Tibial nerve (tissue), 4 donors: ENCODE results near the gene DCP2. TPM values are rescaled to one million over a fixed set of nuclear protein-coding genes. Genes with fewer than 3 reads are reported as not detected.

ENCODE experiments used
- DNase-seq, 2 donors: peaks; one replicate each; pipeline ENCODE4 v3.0.0-alpha.2; 2019; ENCODE audit warnings: low spot score in 2 of 2
- H3K27ac ChIP-seq, 4 donors: fragments of 200-600 bp; sonication (generic) in 3 of 4; one replicate each; pipeline ENCODE4 v1.5.1; 2017 to 2019; ENCODE audit warnings: mild to moderate bottlenecking in 1 of 4
- H3K27me3 ChIP-seq, 2 donors: fragments of 200-600 bp; sonication (generic) in 1 of 2; one replicate each; pipeline versions ENCODE4 v1.5.1 to v1.6.0; 2017 to 2019
- H3K36me3 ChIP-seq, 3 donors: fragments of 200-600 bp; sonication (generic); one replicate each; pipeline ENCODE4 v1.5.1; 2018 to 2019
- H3K4me1 ChIP-seq, 4 donors: fragments of 200-600 bp; sonication (generic) in 3 of 4; one replicate each; pipeline ENCODE4 v1.5.1; 2017 to 2019
- H3K4me3 ChIP-seq, 4 donors: fragments of 200-600 bp; sonication (generic) in 3 of 4; one replicate each; pipeline ENCODE4 v1.5.1; 2017 to 2019; ENCODE audit warnings: mild to moderate bottlenecking in 1 of 4, moderate library complexity in 1 of 4
- H3K9me3 ChIP-seq, 4 donors: fragments of 200-600 bp; sonication (generic) in 3 of 4; one replicate each; pipeline ENCODE4 v1.5.1; 2017 to 2019
- CTCF ChIP-seq, 5 experiments: fragments of 200-600 bp in 3 of 5; fragments of 450-650 bp in 2 of 5; sonication (generic) in 3 of 5; IDR thresholded peaks; one replicate each; pipeline ENCODE4 v1.5.1; 2016 to 2019; ENCODE audit warnings: antibody characterized with exemption in 5 of 5, mild to moderate bottlenecking in 3 of 5, moderate library complexity in 2 of 5
- EP300 ChIP-seq, 2 donors: sonication (generic); formaldehyde crosslinking; IDR thresholded peaks; one replicate each; pipeline ENCODE4 v1.6.1; 2017; ENCODE audit warnings: antibody characterized with exemption in 2 of 2, mild to moderate bottlenecking in 1 of 2
- POLR2A ChIP-seq, 2 donors: fragments of 450-650 bp; IDR thresholded peaks; one replicate each; pipeline ENCODE4 v1.6.1; 2017; ENCODE audit warnings: antibody characterized with exemption in 2 of 2, mild to moderate bottlenecking in 2 of 2, moderate library complexity in 2 of 2
- WGBS, 2 donors: methylation state at CpG; one replicate each; pipeline ENCODE4 v1.1.5; 2018; 5-methylcytosine and 5-hydroxymethylcytosine counted together
- total RNA-seq, 4 donors: library from RNA; depleted of rRNA; stranded (reverse); fragments of >200 nt; gene quantifications; one replicate each; pipeline ENCODE4 v1.1.0, GENCODE V29; 2016

The DCP2 gene
- total RNA-seq, 4 donors from 2014 or later: 26.7 to 35.3 (median 29.8) TPM

GRCh38 chr5:113060408-113061025, 83.9 kb downstream of the DCP2 start:
- peaks cover 0 to 15% (median 0%) of the 10 kb centered on the region in 3 donors for H3K36me3 ChIP-seq
- H3K4me3 ChIP-seq: no peak overlapping the region
- H3K27me3 ChIP-seq: no peaks in the 10 kb centered on the region
- H3K4me1 ChIP-seq: peaks cover 0 to 40% (median 12%) of the 10 kb centered on the region in 4 donors
- WGBS, 2 donors: 96 to 100% methylated on average over 4 of the region's 4 CpGs
- H3K9me3 ChIP-seq: no peaks in the 10 kb centered on the region
- no peak for DNase-seq
- H3K27ac ChIP-seq: peak overlapping the region in 1 of 4 donors; percentile 54
- no peak for TF ChIP-seq EP300 (IDR thresholded peaks at IDR 0.05)
- TF ChIP-seq POLR2A (IDR thresholded peaks at IDR 0.05): no peak
- TF ChIP-seq CTCF (IDR thresholded peaks at IDR 0.05): no peak

- no peak for TF ChIP-seq EP300 (IDR thresholded peaks at IDR 0.05)
- TF ChIP-seq POLR2A (IDR thresholded peaks at IDR 0.05): no peak
- TF ChIP-seq CTCF (IDR thresholded peaks at IDR 0.05): no peak
- H3K27me3 ChIP-seq: no peaks in the 10 kb centered on the region
- no peaks in the 10 kb centered on the region for H3K9me3 ChIP-seq
- H3K4me1 ChIP-seq: peaks cover 0 to 44% (median 12%) of the 10 kb centered on the region in 4 donors
- WGBS, 2 donors: 30 to 37% methylated on average over 5 of the region's 5 CpGs
- peaks cover 0 to 18% (median 0%) of the 10 kb centered on the region in 3 donors for H3K36me3 ChIP-seq
- H3K27ac ChIP-seq: peak overlapping the region in 3 of 4 donors; percentile 10 to 69 (median 47)
- H3K4me3 ChIP-seq: no peak overlapping the region
- no peak for DNase-seq
These were observed 85.5 kb downstream of the DCP2 start for GRCh38 chr5:113061846-113062780.

GRCh38 chr5:113062869-113063508, 86.4 kb downstream of the DCP2 start:
- Histone ChIP-seq H3K9me3 (no peaks in the 10 kb centered on the region), H3K36me3 (peaks cover 0 to 25% (median 0%) of the 10 kb centered on the region in 3 donors), H3K4me1 (peaks cover 0 to 44% (median 12%) of the 10 kb centered on the region in 4 donors), H3K4me3 (no peak overlapping the region), H3K27me3 (no peaks in the 10 kb centered on the region), H3K27ac (peak overlapping the region in 3 of 4 donors; percentile 10 to 69 (median 47))
- WGBS, 2 donors: 71 to 72% methylated on average over 6 of the region's 6 CpGs
- no peak for DNase-seq
- TF ChIP-seq CTCF (IDR thresholded peaks at IDR 0.05): no peak
- TF ChIP-seq POLR2A (IDR thresholded peaks at IDR 0.05): no peak
- TF ChIP-seq EP300 (IDR thresholded peaks at IDR 0.05): no peak

- no peaks in the 10 kb centered on the region for H3K9me3 ChIP-seq
- peaks cover 0 to 32% (median 0%) of the 10 kb centered on the region in 3 donors for H3K36me3 ChIP-seq
- H3K27me3 ChIP-seq: no peaks in the 10 kb centered on the region
- no peak overlapping the region for H3K4me3 ChIP-seq
- no peak for DNase-seq
- H3K27ac ChIP-seq: no peak overlapping the region
- WGBS, 2 donors: 79 to 81% methylated on average over 10 to 12 of the region's 12 CpGs
- H3K4me1 ChIP-seq: peaks cover 0 to 40% (median 10%) of the 10 kb centered on the region in 4 donors
- TF ChIP-seq POLR2A (IDR thresholded peaks at IDR 0.05): no peak
- no peak for TF ChIP-seq CTCF (IDR thresholded peaks at IDR 0.05)
- no peak for TF ChIP-seq EP300 (IDR thresholded peaks at IDR 0.05)
These were observed 87.3 kb downstream of the DCP2 start for GRCh38 chr5:113063927-113064326.
